GM20000 (cell line): ENCODE results near the gene SNTG2.

Experiments
- DNase-seq: peaks from one replicate; pipeline ENCODE4 v3.0.0; 2012; ENCODE audit warnings: low spot score
- TF ChIP-seq, protein P1 (sequence below): IDR thresholded peaks from 2 replicates; pipeline ENCODE4 v1.5.1; 2012; ENCODE audit warnings: mild to moderate bottlenecking, control low read depth; ENCODE audit errors: extremely low read depth, missing control alignments

SNTG2 gene

DNA sequence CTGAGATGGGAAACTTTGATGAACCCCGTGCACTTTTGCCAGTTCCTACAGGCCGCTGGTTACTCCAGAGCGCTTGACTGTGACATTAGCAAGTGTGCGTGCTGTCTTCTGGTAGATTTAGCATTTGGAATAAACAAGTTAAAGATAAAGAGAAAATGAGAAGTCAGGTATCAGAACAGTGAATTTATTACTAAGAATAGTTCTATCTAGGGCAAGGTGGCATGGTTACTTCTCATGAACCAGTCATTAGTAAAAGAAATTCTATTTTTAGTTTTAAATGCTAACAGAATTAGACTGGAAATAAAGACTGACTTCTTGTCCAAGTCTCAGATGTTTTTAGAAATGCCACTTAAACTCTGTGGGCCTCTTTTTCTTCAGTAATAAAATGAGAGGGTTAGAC lies 258.6 kb downstream of the SNTG2 start:
- TF ChIP-seq, protein P1, sequence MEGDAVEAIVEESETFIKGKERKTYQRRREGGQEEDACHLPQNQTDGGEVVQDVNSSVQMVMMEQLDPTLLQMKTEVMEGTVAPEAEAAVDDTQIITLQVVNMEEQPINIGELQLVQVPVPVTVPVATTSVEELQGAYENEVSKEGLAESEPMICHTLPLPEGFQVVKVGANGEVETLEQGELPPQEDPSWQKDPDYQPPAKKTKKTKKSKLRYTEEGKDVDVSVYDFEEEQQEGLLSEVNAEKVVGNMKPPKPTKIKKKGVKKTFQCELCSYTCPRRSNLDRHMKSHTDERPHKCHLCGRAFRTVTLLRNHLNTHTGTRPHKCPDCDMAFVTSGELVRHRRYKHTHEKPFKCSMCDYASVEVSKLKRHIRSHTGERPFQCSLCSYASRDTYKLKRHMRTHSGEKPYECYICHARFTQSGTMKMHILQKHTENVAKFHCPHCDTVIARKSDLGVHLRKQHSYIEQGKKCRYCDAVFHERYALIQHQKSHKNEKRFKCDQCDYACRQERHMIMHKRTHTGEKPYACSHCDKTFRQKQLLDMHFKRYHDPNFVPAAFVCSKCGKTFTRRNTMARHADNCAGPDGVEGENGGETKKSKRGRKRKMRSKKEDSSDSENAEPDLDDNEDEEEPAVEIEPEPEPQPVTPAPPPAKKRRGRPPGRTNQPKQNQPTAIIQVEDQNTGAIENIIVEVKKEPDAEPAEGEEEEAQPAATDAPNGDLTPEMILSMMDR = no peak
- DNase-seq = no peak

DNA sequence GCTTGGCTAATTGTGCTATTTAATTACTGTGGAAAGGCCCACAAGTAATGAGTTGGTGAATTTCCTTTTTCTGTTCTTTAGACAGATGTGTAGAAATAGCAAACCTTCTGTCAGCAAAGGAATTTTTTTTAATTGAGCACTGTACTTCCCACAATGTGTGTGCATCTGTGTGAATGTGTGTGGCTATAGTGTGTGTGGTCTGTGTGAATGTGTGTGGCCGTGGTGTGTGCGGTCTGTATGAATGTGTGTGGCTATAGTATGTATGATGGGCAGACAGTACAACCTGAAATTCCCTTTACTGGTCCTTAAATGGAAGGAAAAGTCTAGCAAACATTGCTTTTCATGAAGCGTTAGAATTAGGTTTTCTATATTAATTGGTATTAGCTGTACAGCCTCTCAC lies 259.1 kb downstream of the SNTG2 start:
- no peak for DNase-seq
- TF ChIP-seq, protein P1 = no peak

DNA sequence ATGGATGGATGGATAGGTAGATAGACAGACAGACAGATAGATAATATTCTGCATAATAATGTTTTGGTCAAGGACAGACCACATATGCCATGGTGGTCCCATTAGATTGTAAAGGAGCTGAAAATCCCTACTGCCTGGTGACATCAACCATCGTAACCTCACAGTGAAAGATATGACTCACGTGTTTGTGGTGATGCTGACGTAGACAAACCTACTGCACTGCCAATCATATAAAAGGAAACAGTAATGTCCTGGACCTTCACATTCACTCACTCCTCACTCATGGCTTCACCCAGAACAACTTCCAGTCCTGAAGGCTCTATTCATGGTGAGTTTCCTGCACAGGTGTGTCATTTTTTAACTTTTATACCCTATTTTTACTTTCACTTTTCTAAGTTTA lies 259.7 kb downstream of the SNTG2 start:
- TF ChIP-seq, protein P1 = no peak
- no peak for DNase-seq

DNA sequence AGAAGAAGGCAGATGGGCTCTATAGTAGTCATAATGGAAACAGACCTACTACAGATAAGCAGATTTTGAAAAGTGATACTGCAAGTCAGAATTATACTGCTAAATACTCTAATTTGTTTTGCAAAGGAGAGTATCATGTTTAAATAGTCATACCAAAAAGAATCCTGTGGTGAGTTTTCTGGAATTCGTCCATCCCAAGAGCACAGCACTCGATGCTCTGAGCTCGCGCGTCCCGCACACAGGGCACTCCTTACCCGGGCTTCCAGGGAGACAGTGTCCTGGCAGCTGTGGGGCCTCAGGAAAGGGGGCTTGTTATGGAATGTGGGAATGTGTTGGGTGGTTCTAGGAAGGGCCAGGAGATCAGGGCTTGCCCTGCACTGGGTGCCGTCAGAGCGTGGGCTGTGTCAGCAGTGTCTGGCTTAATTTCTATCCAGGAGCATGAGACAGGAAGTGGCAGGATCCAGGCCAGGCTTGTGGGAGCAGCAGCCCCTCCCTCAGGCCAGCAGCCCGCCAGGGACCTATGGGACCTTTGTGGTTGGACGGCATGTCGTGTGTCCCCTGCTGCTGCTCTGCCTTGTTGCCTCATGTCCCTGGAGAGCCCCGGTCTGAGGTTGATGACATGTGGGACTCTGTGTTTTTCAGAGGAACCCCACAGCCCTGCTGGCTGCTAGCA lies 269.4 kb downstream of the SNTG2 start:
- DNase-seq = no peak
- TF ChIP-seq, protein P1 = no peak

DNA sequence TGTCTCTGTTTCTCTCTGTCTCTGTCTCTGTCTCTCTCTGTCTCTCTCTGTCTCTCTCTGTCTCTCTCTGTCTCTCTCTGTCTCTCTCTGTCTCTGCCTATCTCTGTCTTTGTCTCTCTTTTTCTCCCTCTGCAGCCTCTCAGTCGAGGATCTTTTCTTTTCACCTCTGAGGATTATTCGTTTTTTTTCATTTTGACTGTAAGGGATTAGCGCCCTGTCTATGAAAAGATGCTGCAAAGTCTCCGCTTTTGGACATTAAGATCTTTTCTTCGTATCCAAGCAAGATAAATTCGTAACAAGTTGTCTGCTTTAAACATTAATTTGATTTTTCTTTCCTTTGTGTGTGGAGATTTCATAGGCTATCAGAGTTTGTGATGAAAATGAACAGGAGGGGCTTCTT lies 271.4 kb downstream of the SNTG2 start:
- TF ChIP-seq, protein P1 = no peak
- no peak for DNase-seq

DNA sequence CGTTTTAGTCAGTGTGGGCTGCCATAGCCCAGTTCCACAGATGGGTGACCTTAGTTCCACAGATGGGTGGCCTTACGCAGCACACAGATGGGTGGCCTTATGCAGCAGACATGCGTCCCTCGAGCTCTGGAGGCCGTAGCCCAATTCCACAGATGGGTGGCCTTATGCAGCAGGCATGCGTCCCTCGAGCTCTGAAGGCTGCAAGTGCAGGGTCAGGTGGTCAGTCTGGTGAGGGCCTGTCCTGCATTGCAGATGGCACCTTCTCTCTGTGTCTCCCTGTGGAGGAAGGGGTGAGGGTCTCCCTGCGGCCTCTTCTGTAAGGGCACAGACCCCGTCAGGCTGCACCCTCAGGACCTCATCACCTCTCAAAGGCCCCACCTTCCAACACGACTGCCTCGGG lies 273.1 kb downstream of the SNTG2 start:
- TF ChIP-seq, protein P1 = no peak
- DNase-seq = no peak

DNA sequence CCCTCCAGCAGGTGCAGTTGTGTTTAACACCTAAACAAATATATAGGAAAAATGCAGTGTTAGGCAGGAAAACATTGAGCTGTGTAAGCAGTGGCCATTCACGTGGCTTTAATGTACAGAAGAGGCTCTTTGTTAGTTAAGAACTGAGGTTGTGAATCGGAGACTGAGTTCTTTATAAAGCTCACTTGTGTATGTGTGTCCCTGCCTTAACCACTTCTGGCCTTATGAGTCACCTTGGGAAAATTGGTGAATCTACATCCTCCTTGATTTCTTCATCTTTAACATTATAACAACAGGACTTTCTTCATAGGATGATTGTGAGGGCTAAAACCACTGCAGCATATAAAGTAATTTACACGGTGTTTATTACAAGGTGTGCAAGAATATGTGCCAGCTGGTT lies 274.3 kb downstream of the SNTG2 start:
- DNase-seq = no peak
- TF ChIP-seq, protein P1 = no peak
